HL-60/S4 treated with phorbol 12-myristate 13-acetate at 8.2 ng/mL for 4 days and 3 days (cell line): ENCODE results near the gene ABCA4.
"Not testable (repeated sequence)": the region's sequence is repeated elsewhere in the genome, so short reads cannot be mapped to it uniquely, and the experiment has no call there.

Experiments
- in situ Hi-C: fragments of 300-500 bp; cut with MboI; formaldehyde crosslinking; loops from 2 replicates; pipeline ENCODE4 v1.15.0; 2022; ENCODE audit warnings: low sequenced_read_pairs

The ABCA4 gene

GRCh38 chr1:94120991-94121390 is at the start of gene ABCA4:
ABCA4 (minus strand) TSS chr1:94121148; CDS start chr1:94121045, 103 bp downstream.
- in situ Hi-C loops, result no loop called here

GRCh38 chr1:94169126-94169525 is 48.2 kb upstream of the ABCA4 start:
- in situ Hi-C loops, result no loop called here

- in situ Hi-C loops, result no loop called here
Measured at GRCh38 chr1:94165843-94166242, 44.9 kb upstream of the ABCA4 start.

- in situ Hi-C loops, result not testable (repeated sequence)
Measured at GRCh38 chr1:94164885-94165284, 43.9 kb upstream of the ABCA4 start.

GRCh38 chr1:94164121-94164520 is 43.2 kb upstream of the ABCA4 start:
- in situ Hi-C loops, result not testable (repeated sequence)

- in situ Hi-C loops, result not testable (repeated sequence)
Measured at GRCh38 chr1:94163249-94163648, 42.3 kb upstream of the ABCA4 start.

- in situ Hi-C loops, result no loop called here
Measured at GRCh38 chr1:94160811-94161210, 39.9 kb upstream of the ABCA4 start.

GRCh38 chr1:94156096-94156625 is 35.2 kb upstream of the ABCA4 start:
- in situ Hi-C loops, result no loop called here

- in situ Hi-C loops, result no loop called here
Measured at GRCh38 chr1:94154989-94155388, 34.0 kb upstream of the ABCA4 start.

GRCh38 chr1:94153133-94153532 is 32.2 kb upstream of the ABCA4 start:
- in situ Hi-C loops, result no loop called here

- in situ Hi-C loops, result not testable (repeated sequence)
Measured at GRCh38 chr1:94149166-94149565, 28.2 kb upstream of the ABCA4 start.

- in situ Hi-C loops, result no loop called here
Measured at GRCh38 chr1:94146273-94146672, 25.3 kb upstream of the ABCA4 start.

GRCh38 chr1:94144836-94145235 is 23.9 kb upstream of the ABCA4 start:
- in situ Hi-C loops, result no loop called here

GRCh38 chr1:94143809-94144176 is 22.8 kb upstream of the ABCA4 start:
- in situ Hi-C loops, result no loop called here

GRCh38 chr1:94143173-94143808 is 22.3 kb upstream of the ABCA4 start:
- in situ Hi-C loops, result no loop called here

- in situ Hi-C loops, result no loop called here
Measured at GRCh38 chr1:94142583-94142982, 21.6 kb upstream of the ABCA4 start.

- in situ Hi-C loops, result no loop called here
Measured at GRCh38 chr1:94142022-94142421, 21.1 kb upstream of the ABCA4 start.

- in situ Hi-C loops, result no loop called here
Measured at GRCh38 chr1:94132111-94132510, 11.2 kb upstream of the ABCA4 start.

- in situ Hi-C loops, result no loop called here
Measured at GRCh38 chr1:94130851-94131595, 10.1 kb upstream of the ABCA4 start.

GRCh38 chr1:94126651-94127050 is 5.7 kb upstream of the ABCA4 start:
- in situ Hi-C loops, result no loop called here

- in situ Hi-C loops, result no loop called here
Measured at GRCh38 chr1:94125551-94126514, 4.9 kb upstream of the ABCA4 start.
